ENCODE results near the gene PTGES3.
A peak's percentile ranks its signal among the peaks of the same experiment; 100 is the strongest.

The PTGES3 gene

GRCh38 chr12:56636675-56637540 lies 51.2 kb downstream of the PTGES3 start:
- ATAC-seq = peak; percentile 81
- no peak for TF ChIP-seq ZNF565 (CRISPR knock-in tag; conservative IDR thresholded peaks at IDR 0.05; ENCODE audit: low read depth)
- TF ChIP-seq PATZ1 (CRISPR knock-in tag; IDR thresholded peaks at IDR 0.05; ENCODE audit: borderline replicate concordance) = peak; percentile 99
- TF ChIP-seq ARNTL (CRISPR knock-in tag; IDR thresholded peaks at IDR 0.05; ENCODE audit: borderline replicate concordance, low read depth) = no peak
- no peak for TF ChIP-seq ISL1 (CRISPR knock-in tag; IDR thresholded peaks at IDR 0.05)

- no peak for TF ChIP-seq ZFP30 (CRISPR knock-in tag; IDR thresholded peaks at IDR 0.05)
- TF ChIP-seq TOX (CRISPR knock-in tag; IDR thresholded peaks at IDR 0.05; ENCODE audit: borderline replicate concordance) = no peak
- no peak for TF ChIP-seq ESRRG (CRISPR knock-in tag; IDR thresholded peaks at IDR 0.05)
- no peak for TF ChIP-seq CSRNP3 (CRISPR knock-in tag; IDR thresholded peaks at IDR 0.05)
- no peak for TF ChIP-seq ZNF565 (CRISPR knock-in tag; conservative IDR thresholded peaks at IDR 0.05; ENCODE audit: low read depth)
- TF ChIP-seq ZNF70 (CRISPR knock-in tag; IDR thresholded peaks at IDR 0.05) = no peak
- no peak for TF ChIP-seq PATZ1 (CRISPR knock-in tag; IDR thresholded peaks at IDR 0.05; ENCODE audit: borderline replicate concordance)
- TF ChIP-seq ZC3H10 (CRISPR knock-in tag; IDR thresholded peaks at IDR 0.05) = no peak
- TF ChIP-seq TSHZ2 (CRISPR knock-in tag; IDR thresholded peaks at IDR 0.05) = no peak
- TF ChIP-seq POU6F1 (CRISPR knock-in tag; IDR thresholded peaks at IDR 0.05; ENCODE audit: borderline replicate concordance, low read depth) = no peak
- no peak for TF ChIP-seq ZNF8 (CRISPR knock-in tag; IDR thresholded peaks at IDR 0.05)
- no peak for TF ChIP-seq OSR1 (CRISPR knock-in tag; IDR thresholded peaks at IDR 0.05)
- TF ChIP-seq RARB (CRISPR knock-in tag; IDR thresholded peaks at IDR 0.05) = no peak
- no peak for TF ChIP-seq ZFP3 (CRISPR knock-in tag; IDR thresholded peaks at IDR 0.05)
- TF ChIP-seq SNAI2 (CRISPR knock-in tag; IDR thresholded peaks at IDR 0.05) = no peak
- no peak for TF ChIP-seq PPARA (CRISPR knock-in tag; IDR thresholded peaks at IDR 0.05; ENCODE audit: borderline replicate concordance)
- no peak for TF ChIP-seq CREB5 (CRISPR knock-in tag; IDR thresholded peaks at IDR 0.05; ENCODE audit: low read depth)
- ATAC-seq = peak; percentile 85
Observed at GRCh38 chr12:56635806-56636674, 52.0 kb downstream of the PTGES3 start.
